ENCODE measurements around the gene GFOD1. TPM values are rescaled to one million over a fixed set of nuclear protein-coding genes. Genes with fewer than 3 reads are reported as not detected.
A peak's percentile ranks its signal among the peaks of the same experiment; 100 is the strongest.

GFOD1 gene
- total and polyA plus RNA-seq, 2 donors (not counting 1 experiment from before 2014, with no cell fraction given) = 10.5 to 25.3 TPM

DNA sequence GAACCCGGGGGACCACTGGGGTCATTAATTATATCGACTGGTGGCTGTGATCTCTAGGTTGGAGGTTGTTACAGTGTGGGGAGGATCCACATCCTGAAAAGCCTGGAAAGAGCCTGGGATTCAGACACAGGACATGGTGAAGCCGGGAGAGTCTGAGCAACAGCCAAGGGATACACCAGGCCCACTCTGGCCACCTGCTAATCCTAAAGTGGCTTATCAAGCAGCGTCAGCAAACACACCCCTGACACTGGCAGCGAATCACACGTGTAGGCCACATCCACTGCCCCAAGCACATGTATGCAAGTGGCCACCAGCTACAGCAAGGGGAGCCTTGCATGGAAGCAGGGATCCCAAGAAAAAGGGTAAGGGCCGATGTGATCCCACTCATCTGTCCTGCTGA lies 41.0 kb downstream of the GFOD1 start:
- no peak overlapping the region for H3K27ac ChIP-seq (ENCODE audit: insufficient read depth, low read length)
- H2AFZ ChIP-seq (ENCODE audit: low read length) = no peak overlapping the region
- H3K4me3 ChIP-seq (replicated peaks in 1 of 4; ENCODE audit: control extremely low read depth in 1 of 4, insufficient read depth in 1 of 4, low read depth in 3 of 4, low read length in 4 of 4) = no peak overlapping the region
- DNase-seq (ENCODE audit: low read depth in 2 of 2) = no peak
- H3K9ac ChIP-seq (ENCODE audit: insufficient read depth, low read length) = no peak overlapping the region
- H3K4me2 ChIP-seq (ENCODE audit: extremely low read depth, insufficient read depth, low read length) = no peak overlapping the region
- no peaks in the 10 kb centered on the region for H3K27me3 ChIP-seq (ENCODE audit: control insufficient read depth, insufficient read depth, low read length)
- H3K36me3 ChIP-seq (ENCODE audit: control insufficient read depth, insufficient read depth, low read length) = no peaks in the 10 kb centered on the region
- peaks cover 12% of the 10 kb centered on the region for H3K4me1 ChIP-seq (ENCODE audit: control insufficient read depth, extremely low read depth, insufficient read depth, low read length)
- no peaks in the 10 kb centered on the region for H4K20me1 ChIP-seq (ENCODE audit: control insufficient read depth, extremely low read depth, insufficient read depth, low read length)
- H3K9me3 ChIP-seq (ENCODE audit: control insufficient read depth, insufficient read depth, low read depth, low read length) = no peaks in the 10 kb centered on the region
- H3K79me2 ChIP-seq (ENCODE audit: control insufficient read depth, insufficient read depth, low read length) = no peaks in the 10 kb centered on the region
- TF ChIP-seq EZH2 (IDR thresholded peaks at IDR 0.05; ENCODE audit: low read length, missing control alignments) = no peak
- no peak for TF ChIP-seq CTCF (conservative IDR thresholded peaks at IDR 0.05 in 1 of 2, IDR thresholded peaks at IDR 0.05 in 1 of 2; ENCODE audit: low read depth in 1 of 2, low read length in 2 of 2)

GRCh38 chr6:13445744-13446115 lies 41.7 kb downstream of the GFOD1 start:
- TF ChIP-seq CTCF (conservative IDR thresholded peaks at IDR 0.05 in 1 of 2, IDR thresholded peaks at IDR 0.05 in 1 of 2; ENCODE audit: low read depth in 1 of 2, low read length in 2 of 2) = no peak
- no peak for TF ChIP-seq EZH2 (IDR thresholded peaks at IDR 0.05; ENCODE audit: low read length, missing control alignments)
- Histone ChIP-seq H3K4me3 (replicated peaks in 1 of 4; ENCODE audit: control extremely low read depth in 1 of 4, insufficient read depth in 1 of 4, low read depth in 3 of 4, low read length in 4 of 4) (no peak overlapping the region), H3K9me3 (ENCODE audit: control insufficient read depth, insufficient read depth, low read depth, low read length) (no peaks in the 10 kb centered on the region), H2AFZ (ENCODE audit: low read length) (no peak overlapping the region), H3K4me1 (ENCODE audit: control insufficient read depth, extremely low read depth, insufficient read depth, low read length) (peaks cover 15% of the 10 kb centered on the region), H4K20me1 (ENCODE audit: control insufficient read depth, extremely low read depth, insufficient read depth, low read length) (no peaks in the 10 kb centered on the region), H3K36me3 (ENCODE audit: control insufficient read depth, insufficient read depth, low read length) (no peaks in the 10 kb centered on the region), H3K79me2 (ENCODE audit: control insufficient read depth, insufficient read depth, low read length) (no peaks in the 10 kb centered on the region), H3K27me3 (ENCODE audit: control insufficient read depth, insufficient read depth, low read length) (no peaks in the 10 kb centered on the region), H3K9ac (ENCODE audit: insufficient read depth, low read length) (no peak overlapping the region), H3K27ac (ENCODE audit: insufficient read depth, low read length) (no peak overlapping the region), H3K4me2 (ENCODE audit: extremely low read depth, insufficient read depth, low read length) (peak overlapping the region; percentile 2)
- no peak for DNase-seq (ENCODE audit: low read depth in 2 of 2)

- TF ChIP-seq EZH2 (IDR thresholded peaks at IDR 0.05; ENCODE audit: low read length, missing control alignments) (no peak), CTCF (conservative IDR thresholded peaks at IDR 0.05 in 1 of 2, IDR thresholded peaks at IDR 0.05 in 1 of 2; ENCODE audit: low read depth in 1 of 2, low read length in 2 of 2) (no peak)
- Histone ChIP-seq H3K9me3 (ENCODE audit: control insufficient read depth, insufficient read depth, low read depth, low read length) (no peaks in the 10 kb centered on the region), H3K4me2 (ENCODE audit: extremely low read depth, insufficient read depth, low read length) (peak overlapping the region; percentile 68), H4K20me1 (ENCODE audit: control insufficient read depth, extremely low read depth, insufficient read depth, low read length) (no peaks in the 10 kb centered on the region), H3K36me3 (ENCODE audit: control insufficient read depth, insufficient read depth, low read length) (no peaks in the 10 kb centered on the region), H3K4me3 (replicated peaks in 1 of 4; ENCODE audit: control extremely low read depth in 1 of 4, insufficient read depth in 1 of 4, low read depth in 3 of 4, low read length in 4 of 4) (peak overlapping the region in 1 of 4 experiments; percentile 3), H3K4me1 (ENCODE audit: control insufficient read depth, extremely low read depth, insufficient read depth, low read length) (peaks cover 16% of the 10 kb centered on the region), H2AFZ (ENCODE audit: low read length) (no peak overlapping the region), H3K79me2 (ENCODE audit: control insufficient read depth, insufficient read depth, low read length) (no peaks in the 10 kb centered on the region), H3K27me3 (ENCODE audit: control insufficient read depth, insufficient read depth, low read length) (no peaks in the 10 kb centered on the region), H3K9ac (ENCODE audit: insufficient read depth, low read length) (no peak overlapping the region), H3K27ac (ENCODE audit: insufficient read depth, low read length) (peak overlapping the region; percentile 9)
- peak; percentile 51 to 63 for DNase-seq (ENCODE audit: low read depth in 2 of 2)
These were observed 42.2 kb downstream of the GFOD1 start for GRCh38 chr6:13445005-13445743.

Measured in fibroblast of lung (primary cell).